H9 (cell line): ENCODE data around the gene EDA. TPM values are rescaled to one million over a fixed set of nuclear protein-coding genes. Genes with fewer than 3 reads are reported as not detected.

Experiments used
- DNase-seq: peaks from one replicate; pipeline ENCODE4 v3.0.0-alpha.2; 2017
- H2AFZ ChIP-seq: one replicate; pipeline ENCODE4 v1.6.1; 2013; ENCODE audit warnings: mild to moderate bottlenecking, low read length, control low read depth, moderate library complexity
- H2AK5ac ChIP-seq: 2 replicates; pipeline ENCODE4 v1.6.1; 2013; ENCODE audit warnings: low read length, control low read depth, mixed read lengths; ENCODE audit not compliant: insufficient read length
- H2BK120ac ChIP-seq: one replicate; pipeline ENCODE4 v1.6.1; 2013; ENCODE audit warnings: low read depth, mild to moderate bottlenecking, low read length, control low read depth, inconsistent platforms; ENCODE audit not compliant: poor library complexity, severe bottlenecking
- H2BK12ac ChIP-seq: 2 replicates; pipeline ENCODE4 v1.6.1; 2013; ENCODE audit warnings: low read length, control low read depth, mixed read lengths, low read depth; ENCODE audit not compliant: insufficient read length
- H2BK15ac ChIP-seq: 2 replicates; pipeline ENCODE4 v1.6.1; 2013; ENCODE audit warnings: low read depth, low read length, control low read depth
- H2BK20ac ChIP-seq: one replicate; pipeline ENCODE4 v1.6.1; 2013; ENCODE audit warnings: low read depth, mild to moderate bottlenecking, low read length, control low read depth, inconsistent platforms; ENCODE audit not compliant: poor library complexity, severe bottlenecking
- H2BK5ac ChIP-seq: 2 replicates; pipeline ENCODE4 v1.6.1; 2013; ENCODE audit warnings: low read length, control low read depth, mixed read lengths; ENCODE audit not compliant: insufficient read length
- H3K14ac ChIP-seq: 2 replicates; pipeline ENCODE4 v1.6.1; 2013; ENCODE audit warnings: low read length, control low read depth; ENCODE audit not compliant: insufficient read depth
- H3K18ac ChIP-seq: 2 replicates; pipeline ENCODE4 v1.6.1; 2013; ENCODE audit warnings: low read depth, mild to moderate bottlenecking, mixed read lengths, low read length, control low read depth; ENCODE audit not compliant: insufficient read length
- H3K23ac ChIP-seq: 2 replicates; pipeline ENCODE4 v1.6.1; 2013; ENCODE audit warnings: low read length, control low read depth, mixed read lengths, low read depth; ENCODE audit not compliant: insufficient read length
- H3K23me2 ChIP-seq: 2 replicates; pipeline ENCODE4 v1.6.1; 2013; ENCODE audit warnings: low read depth, mild to moderate bottlenecking, mixed read lengths, low read length, control low read depth; ENCODE audit not compliant: insufficient read length, poor library complexity, severe bottlenecking
- H3K27ac ChIP-seq: 2 replicates; pipeline ENCODE4 v1.5.1; 2013; ENCODE audit warnings: low read length, control low read depth, mixed read lengths, low read depth; ENCODE audit not compliant: insufficient read length
- H3K27me3 ChIP-seq: 2 replicates; pipeline ENCODE4 v1.6.1; 2013; ENCODE audit warnings: low read length, control low read depth, inconsistent platforms; ENCODE audit not compliant: insufficient read depth
- H3K4ac ChIP-seq: 2 replicates; pipeline ENCODE4 v1.6.1; 2013; ENCODE audit warnings: low read depth, mild to moderate bottlenecking, control low read depth, inconsistent platforms, low read length, moderate library complexity
- H3K4me1 ChIP-seq: 2 replicates; pipeline ENCODE4 v1.6.1; 2013; ENCODE audit warnings: low read length, control low read depth, inconsistent platforms; ENCODE audit not compliant: insufficient read depth
- H3K4me2 ChIP-seq: 2 replicates; pipeline ENCODE4 v1.6.1; 2013; ENCODE audit warnings: low read length, control low read depth, mixed read lengths; ENCODE audit not compliant: insufficient read length, insufficient read depth
- H3K56ac ChIP-seq: 2 replicates; pipeline ENCODE4 v1.6.1; 2013; ENCODE audit warnings: low read depth, mild to moderate bottlenecking, mixed read lengths, low read length, control low read depth; ENCODE audit not compliant: insufficient read length
- H3K79me1 ChIP-seq: 2 replicates; pipeline ENCODE4 v1.6.1; 2013; ENCODE audit warnings: low read depth, mild to moderate bottlenecking, moderate library complexity, low read length, control low read depth, inconsistent platforms; ENCODE audit not compliant: insufficient read depth, poor library complexity, severe bottlenecking
- H3K79me2 ChIP-seq: 2 replicates; pipeline ENCODE4 v1.6.1; 2013; ENCODE audit warnings: low read length, control low read depth, inconsistent platforms; ENCODE audit not compliant: insufficient read depth
- H3K9ac ChIP-seq: 2 replicates; pipeline ENCODE4 v1.6.1; 2013; ENCODE audit warnings: low read length, control low read depth, mixed read lengths; ENCODE audit not compliant: insufficient read length; ENCODE audit errors: extremely low read depth
- H3K9me3 ChIP-seq: one replicate; pipeline ENCODE4 v1.6.1; 2013; ENCODE audit warnings: low read depth, low read length, inconsistent platforms; ENCODE audit not compliant: control insufficient read depth
- H3T11ph ChIP-seq: one replicate; pipeline ENCODE4 v1.6.1; 2013; ENCODE audit warnings: mild to moderate bottlenecking, low read length, control low read depth, inconsistent platforms
- H4K20me1 ChIP-seq: one replicate; pipeline ENCODE4 v1.6.1; 2013; ENCODE audit not compliant: control insufficient read depth, insufficient read length, insufficient read depth
- H4K5ac ChIP-seq: 2 replicates; pipeline ENCODE4 v1.6.1; 2013; ENCODE audit warnings: low read depth, mild to moderate bottlenecking, mixed read lengths, low read length, control low read depth; ENCODE audit not compliant: insufficient read length
- H4K8ac ChIP-seq: replicated peaks from 2 replicates; pipeline ENCODE4 v1.6.1; 2013; ENCODE audit warnings: low read length, control low read depth, mixed read lengths, low read depth; ENCODE audit not compliant: insufficient read length
- H4K91ac ChIP-seq: 2 replicates; pipeline ENCODE4 v1.6.1; 2013; ENCODE audit warnings: low read depth, mild to moderate bottlenecking, moderate library complexity, mixed read lengths, low read length, control low read depth; ENCODE audit not compliant: insufficient read length
- H3K27ac Mint-ChIP-seq, 3 experiments: 2 replicates in 2 of 3; 3 replicates in 1 of 3; pipeline ENCODE4 v1.8.0; 2020 to 2021; ENCODE audit warnings: mixed read lengths in 3 of 3, mild to moderate bottlenecking in 1 of 3, moderate library complexity in 1 of 3
- H3K27me3 Mint-ChIP-seq: 2 replicates; pipeline ENCODE4 v1.8.0; 2021; ENCODE audit warnings: low read depth, mild to moderate bottlenecking, moderate library complexity, mixed read lengths
- H3K36me3 Mint-ChIP-seq, 3 experiments: 2 replicates in 2 of 3; 3 replicates in 1 of 3; pipeline ENCODE4 v1.8.0; 2020 to 2021; ENCODE audit warnings: low read depth in 3 of 3, mixed read lengths in 3 of 3; ENCODE audit not compliant: insufficient read depth in 1 of 3
- H3K4me1 Mint-ChIP-seq, 2 experiments: 2 replicates each; pipeline ENCODE4 v1.8.0; 2020; ENCODE audit warnings: mixed read lengths in 2 of 2
- H3K4me3 Mint-ChIP-seq, 2 experiments: 2 replicates in 1 of 2; 3 replicates in 1 of 2; pipeline ENCODE4 v1.8.0; 2020 to 2021; ENCODE audit warnings: mild to moderate bottlenecking in 2 of 2, mixed read lengths in 2 of 2, moderate library complexity in 1 of 2
- H3K9me3 Mint-ChIP-seq, 2 experiments: 2 replicates in 1 of 2; 3 replicates in 1 of 2; pipeline ENCODE4 v1.8.0; 2020; ENCODE audit warnings: mild to moderate bottlenecking in 2 of 2, mixed read lengths in 2 of 2, moderate library complexity in 1 of 2
- CTCF ChIP-seq: fragments of 200-600 bp; sonication (generic); conservative IDR thresholded peaks from 3 replicates; pipeline ENCODE4 v1.8.0; 2021; ENCODE audit warnings: antibody characterized with exemption, mild to moderate bottlenecking
- total RNA-seq: library from RNA; stranded (reverse); gene quantifications from 2 replicates; pipeline ENCODE4 v1.2.1, GENCODE V29; 2021

Gene EDA
- total RNA-seq, 1 experiment from 2014 or later, result 7.7 TPM

DNA sequence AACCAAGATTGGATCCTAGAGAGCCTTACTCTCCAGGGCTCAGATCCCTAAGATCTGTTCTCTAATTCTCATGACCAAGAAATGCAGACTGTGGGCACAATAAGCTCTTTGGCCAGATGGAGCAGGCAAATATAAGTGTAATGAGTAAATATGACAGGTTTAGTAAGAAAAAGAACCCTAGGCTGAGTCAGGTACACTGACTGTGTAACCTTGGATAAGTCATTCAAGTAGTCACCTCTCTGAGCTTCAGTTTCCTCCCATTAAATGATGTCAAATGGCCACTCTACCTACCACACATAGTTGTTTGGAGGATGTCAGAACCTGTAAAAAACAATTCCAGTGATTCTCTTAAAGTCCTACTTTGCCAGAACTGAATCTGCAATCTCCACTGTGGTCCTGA is 8.3 kb upstream of the EDA start:
- TF ChIP-seq CTCF, result no peak
- H3K4me1 Mint-ChIP-seq, result peaks cover 19 to 21% of the 10 kb centered on the region in 2 experiments
- Histone ChIP-seq H3K9ac (no peak overlapping the region), H4K91ac (no peak overlapping the region), H4K8ac (no peak overlapping the region), H3K56ac (no peak overlapping the region), H2AK5ac (no peak overlapping the region), H3K79me1 (no peaks in the 10 kb centered on the region), H3K4me1 (peaks cover 6% of the 10 kb centered on the region; the same call in 1 of the 2 replicates), H3K4ac (no peak overlapping the region), H3K23ac (no peak overlapping the region), H2BK15ac (no peak overlapping the region), H3K18ac (no peak overlapping the region), H3K14ac (no peak overlapping the region), H2AFZ (no peak overlapping the region), H3K27me3 (no peaks in the 10 kb centered on the region), H2BK20ac (no peak overlapping the region), H2BK120ac (no peak overlapping the region), H4K5ac (no peak overlapping the region), H3K23me2 (no peaks in the 10 kb centered on the region), H3K27ac (no peak overlapping the region), H3K4me2 (no peak overlapping the region), H4K20me1 (no peaks in the 10 kb centered on the region), H3K79me2 (no peaks in the 10 kb centered on the region), H2BK5ac (no peak overlapping the region), H3T11ph (no peak overlapping the region), H2BK12ac (no peak overlapping the region), H3K9me3 (peaks cover 34% of the 10 kb centered on the region)
- H3K27me3 Mint-ChIP-seq, result peaks cover 2% of the 10 kb centered on the region
- DNase-seq, result no peak
- H3K36me3 Mint-ChIP-seq, result no peaks in the 10 kb centered on the region
- peaks cover 43 to 55% of the 10 kb centered on the region in 2 experiments for H3K9me3 Mint-ChIP-seq
- no peak overlapping the region for H3K4me3 Mint-ChIP-seq
- H3K27ac Mint-ChIP-seq, result no peak overlapping the region
